ENCODE results near the gene BCL11B. TPM values are rescaled to one million over a fixed set of nuclear protein-coding genes. Genes with fewer than 3 reads are reported as not detected.

The BCL11B gene
- total RNA-seq, 4 donors from 2014 or later = 7.7 to 10.2 (median 10.0) TPM

DNA sequence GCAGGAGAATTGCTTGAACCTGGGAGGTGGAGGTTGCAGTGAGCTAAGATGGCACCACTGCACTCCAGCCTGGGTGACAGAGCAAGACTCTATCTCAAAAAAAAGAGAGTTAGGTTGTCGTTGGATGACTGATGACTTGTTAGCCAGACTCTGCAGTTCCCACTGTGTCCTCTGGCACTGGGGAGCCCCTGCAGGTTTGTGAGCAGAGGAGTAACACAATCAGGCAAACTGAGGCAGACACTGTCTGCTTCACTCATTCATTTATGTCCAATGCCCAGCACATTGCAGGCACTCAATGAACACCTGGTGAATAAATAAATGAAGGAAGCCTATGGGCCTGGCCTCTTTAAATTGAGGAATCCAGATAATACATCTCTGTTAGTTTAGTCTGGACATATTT is 41.2 kb upstream of the BCL11B start:
- Histone ChIP-seq H3K4me3 (no peak overlapping the region), H3K4me1 (peaks cover 0 to 15% (median 0%) of the 10 kb centered on the region in 4 donors), H3K36me3 (no peaks in the 10 kb centered on the region), H3K27ac (no peak overlapping the region), H3K9me3 (no peaks in the 10 kb centered on the region), H3K27me3 (no peaks in the 10 kb centered on the region)
- no peak for DNase-seq
- TF ChIP-seq, protein P1, sequence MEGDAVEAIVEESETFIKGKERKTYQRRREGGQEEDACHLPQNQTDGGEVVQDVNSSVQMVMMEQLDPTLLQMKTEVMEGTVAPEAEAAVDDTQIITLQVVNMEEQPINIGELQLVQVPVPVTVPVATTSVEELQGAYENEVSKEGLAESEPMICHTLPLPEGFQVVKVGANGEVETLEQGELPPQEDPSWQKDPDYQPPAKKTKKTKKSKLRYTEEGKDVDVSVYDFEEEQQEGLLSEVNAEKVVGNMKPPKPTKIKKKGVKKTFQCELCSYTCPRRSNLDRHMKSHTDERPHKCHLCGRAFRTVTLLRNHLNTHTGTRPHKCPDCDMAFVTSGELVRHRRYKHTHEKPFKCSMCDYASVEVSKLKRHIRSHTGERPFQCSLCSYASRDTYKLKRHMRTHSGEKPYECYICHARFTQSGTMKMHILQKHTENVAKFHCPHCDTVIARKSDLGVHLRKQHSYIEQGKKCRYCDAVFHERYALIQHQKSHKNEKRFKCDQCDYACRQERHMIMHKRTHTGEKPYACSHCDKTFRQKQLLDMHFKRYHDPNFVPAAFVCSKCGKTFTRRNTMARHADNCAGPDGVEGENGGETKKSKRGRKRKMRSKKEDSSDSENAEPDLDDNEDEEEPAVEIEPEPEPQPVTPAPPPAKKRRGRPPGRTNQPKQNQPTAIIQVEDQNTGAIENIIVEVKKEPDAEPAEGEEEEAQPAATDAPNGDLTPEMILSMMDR (IDR thresholded peaks at IDR 0.05) = no peak
- no peak for TF ChIP-seq POLR2A (IDR thresholded peaks at IDR 0.05)

DNA sequence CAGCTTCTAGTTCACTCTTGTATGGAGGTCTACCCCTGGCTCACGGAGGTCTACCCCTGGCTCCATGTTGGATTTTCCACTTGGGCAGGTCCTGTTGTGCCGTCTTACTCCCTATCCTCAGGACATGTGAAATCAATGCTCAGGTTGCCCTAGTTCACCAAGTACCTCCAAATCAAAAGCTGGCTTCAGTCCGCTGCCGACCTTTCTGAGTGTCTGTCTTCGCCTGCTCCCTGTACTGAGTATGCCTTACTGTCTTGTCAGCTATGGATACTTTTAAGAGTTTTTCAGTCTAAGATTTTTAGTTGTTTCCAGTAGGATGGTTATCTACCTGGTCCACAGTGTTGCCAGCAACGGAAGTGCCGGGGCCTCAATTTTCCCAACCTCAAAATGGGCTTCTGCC is 40.1 kb upstream of the BCL11B start:
- no peaks in the 10 kb centered on the region for H3K9me3 ChIP-seq
- H3K36me3 ChIP-seq = no peaks in the 10 kb centered on the region
- TF ChIP-seq, protein P1 (IDR thresholded peaks at IDR 0.05) = no peak
- no peak for TF ChIP-seq POLR2A (IDR thresholded peaks at IDR 0.05)
- no peak for DNase-seq
- no peak overlapping the region for H3K27ac ChIP-seq
- peaks cover 0 to 6% (median 0%) of the 10 kb centered on the region in 4 donors for H3K4me1 ChIP-seq
- no peaks in the 10 kb centered on the region for H3K27me3 ChIP-seq
- H3K4me3 ChIP-seq = no peak overlapping the region

DNA sequence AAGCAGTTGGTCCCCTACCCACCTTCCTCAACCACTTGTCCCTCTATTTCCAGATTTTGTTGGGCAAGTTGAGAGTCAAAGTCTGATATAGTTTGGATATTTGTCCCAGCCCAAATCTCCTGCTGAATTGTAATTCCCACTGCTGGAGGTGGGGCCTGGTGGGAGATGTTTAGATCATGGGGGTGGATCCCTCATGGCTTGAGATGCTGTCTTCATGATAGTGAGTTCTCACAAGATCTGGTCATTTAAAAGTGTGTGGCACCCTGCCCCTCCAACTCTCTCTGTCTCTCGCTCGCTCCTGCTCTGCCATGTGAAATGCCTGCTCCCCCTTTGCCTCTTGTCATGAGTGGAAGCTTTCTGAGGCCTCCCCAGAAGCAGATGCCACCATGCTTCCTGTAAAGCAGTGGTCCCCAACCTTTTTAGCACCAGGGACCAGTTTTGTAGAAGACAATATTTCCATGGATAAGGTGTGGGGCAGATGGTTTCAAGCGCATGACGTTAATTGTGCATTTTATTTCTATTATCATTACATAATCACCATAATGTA is 37.3 kb upstream of the BCL11B start:
- peak in 1 of 3 donors; percentile 11 for DNase-seq
- no peaks in the 10 kb centered on the region for H3K9me3 ChIP-seq
- TF ChIP-seq, protein P1 (IDR thresholded peaks at IDR 0.05) = no peak
- no peak for TF ChIP-seq POLR2A (IDR thresholded peaks at IDR 0.05)

DNA sequence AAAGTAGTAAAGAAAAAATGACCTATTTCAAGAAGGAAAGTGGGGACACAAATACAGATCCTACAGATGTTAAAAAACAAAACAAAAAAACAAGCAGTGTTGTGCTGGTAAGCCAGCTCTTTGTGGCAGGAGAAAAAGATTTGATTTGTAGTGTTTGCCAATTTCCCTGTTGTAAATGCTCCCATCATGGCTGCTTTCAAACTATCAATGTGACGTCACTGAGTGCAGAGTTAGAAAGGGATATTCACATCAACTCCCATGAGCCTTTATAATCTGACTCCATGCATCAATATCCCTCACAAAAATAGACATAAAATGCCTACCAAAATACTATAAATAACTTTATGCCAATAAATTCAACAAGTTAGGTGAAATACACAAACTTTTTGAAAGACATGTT is 32.2 kb upstream of the BCL11B start:
- H3K27me3 ChIP-seq = no peaks in the 10 kb centered on the region
- H3K4me1 ChIP-seq = no peaks in the 10 kb centered on the region
- no peaks in the 10 kb centered on the region for H3K9me3 ChIP-seq
- no peak overlapping the region for H3K27ac ChIP-seq
- H3K36me3 ChIP-seq = no peaks in the 10 kb centered on the region
- no peak for TF ChIP-seq POLR2A (IDR thresholded peaks at IDR 0.05)
- TF ChIP-seq, protein P1 (IDR thresholded peaks at IDR 0.05) = no peak
- no peak overlapping the region for H3K4me3 ChIP-seq
- DNase-seq = no peak

More for the DNA sequence above, 37.3 kb upstream of the BCL11B start:
- H3K4me1 ChIP-seq = no peaks in the 10 kb centered on the region
- H3K27me3 ChIP-seq = no peaks in the 10 kb centered on the region
- H3K27ac ChIP-seq = no peak overlapping the region
- H3K36me3 ChIP-seq = no peaks in the 10 kb centered on the region
- H3K4me3 ChIP-seq = no peak overlapping the region

DNA sequence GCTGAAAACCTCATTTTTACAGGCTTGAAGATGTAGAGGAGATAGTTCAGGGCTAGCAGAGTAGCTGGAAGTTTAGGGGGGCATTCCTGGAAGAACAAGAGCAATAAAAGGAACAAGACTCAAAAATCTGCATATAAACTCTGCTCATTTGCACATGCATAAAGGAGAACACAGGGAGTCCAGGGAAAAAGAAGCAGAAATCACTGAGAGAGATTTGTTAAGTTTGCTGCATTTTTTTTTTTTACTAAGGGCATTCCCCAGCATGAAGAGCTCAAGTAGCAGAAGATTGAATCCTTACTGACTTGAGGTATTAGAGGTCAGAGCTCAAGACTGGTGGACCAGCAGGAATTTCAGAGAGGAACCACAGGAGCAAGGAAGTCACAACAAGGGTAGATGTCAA is 28.2 kb upstream of the BCL11B start:
- H3K9me3 ChIP-seq = no peaks in the 10 kb centered on the region
- H3K27me3 ChIP-seq = no peaks in the 10 kb centered on the region
- H3K27ac ChIP-seq = no peak overlapping the region
- H3K36me3 ChIP-seq = no peaks in the 10 kb centered on the region
- DNase-seq = no peak
- no peaks in the 10 kb centered on the region for H3K4me1 ChIP-seq
- H3K4me3 ChIP-seq = no peak overlapping the region
- TF ChIP-seq, protein P1 (IDR thresholded peaks at IDR 0.05) = no peak
- no peak for TF ChIP-seq POLR2A (IDR thresholded peaks at IDR 0.05)

DNA sequence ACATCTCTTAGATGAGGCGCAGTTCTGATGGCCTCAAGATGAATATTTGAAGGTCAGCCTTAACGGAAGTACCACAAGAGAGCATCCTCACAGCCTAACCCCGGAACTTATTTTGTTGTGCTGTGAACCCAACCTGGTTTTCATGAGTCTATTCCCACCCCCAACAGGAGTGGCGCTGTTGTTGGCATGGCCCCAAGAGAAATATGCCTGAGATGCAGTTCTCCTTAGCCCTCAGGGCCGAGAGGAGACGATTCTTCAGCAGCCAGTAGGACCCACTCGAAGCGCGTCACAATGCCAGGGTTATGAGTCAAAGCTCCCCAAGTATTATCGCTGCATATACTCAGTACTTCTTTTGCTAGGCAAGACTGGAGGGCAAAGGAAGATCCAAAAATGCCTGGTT is 24.5 kb upstream of the BCL11B start:
- Histone ChIP-seq H3K4me1 (no peaks in the 10 kb centered on the region), H3K9me3 (no peaks in the 10 kb centered on the region), H3K27ac (no peak overlapping the region), H3K4me3 (no peak overlapping the region), H3K36me3 (no peaks in the 10 kb centered on the region), H3K27me3 (no peaks in the 10 kb centered on the region)
- DNase-seq = peak in 1 of 3 donors; percentile 28
- TF ChIP-seq, protein P1 (IDR thresholded peaks at IDR 0.05) = no peak
- no peak for TF ChIP-seq POLR2A (IDR thresholded peaks at IDR 0.05)

Data from Peyer's patch (tissue), 4 donors.